ENCODE data around the gene CAPSL.

Gene CAPSL

DNA sequence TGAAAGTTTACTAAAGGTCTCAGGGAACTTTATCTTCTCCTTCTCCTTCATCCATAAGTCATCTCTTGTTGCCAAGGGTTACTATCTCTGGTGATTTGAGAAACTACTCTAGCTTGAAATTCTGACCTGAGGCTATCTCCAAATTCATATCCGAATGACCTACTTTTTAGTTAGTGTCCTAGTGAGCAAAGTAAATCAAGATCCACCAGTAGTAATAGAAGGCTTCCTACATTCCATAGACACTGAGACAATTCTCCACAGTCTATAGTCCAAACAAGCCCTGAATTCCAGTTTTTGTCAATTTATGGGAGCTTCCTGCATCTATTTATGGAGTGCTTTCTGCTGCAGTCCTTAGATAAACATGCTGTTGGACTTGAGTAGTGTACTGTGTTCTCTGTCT, 76.7 kb downstream of the CAPSL start:
- Histone ChIP-seq H3K27me3 (ENCODE audit: insufficient read depth, low read length) (no peaks in the 10 kb centered on the region), H3K9ac (ENCODE audit: low read length) (no peak overlapping the region), H3F3A (ENCODE audit: insufficient read depth, low read length) (no peaks in the 10 kb centered on the region), H2AFZ (ENCODE audit: low read length) (no peak overlapping the region), H3K4me3 (ENCODE audit: low read depth, low read length, poor library complexity, severe bottlenecking) (no peak overlapping the region), H3K27ac (ENCODE audit: low read depth, low read length, poor library complexity, severe bottlenecking) (no peak overlapping the region), H4K20me1 (ENCODE audit: insufficient read depth, low read length) (no peaks in the 10 kb centered on the region), H3K9me2 (ENCODE audit: low read depth, low read length) (no peaks in the 10 kb centered on the region), H3K9me3 (ENCODE audit: low read length) (no peaks in the 10 kb centered on the region), H3K79me2 (ENCODE audit: insufficient read depth, low read length) (peaks cover 80% of the 10 kb centered on the region), H3K36me3 (ENCODE audit: insufficient read depth, low read length) (peaks cover 88% of the 10 kb centered on the region), H3K4me2 (ENCODE audit: low read length) (no peak overlapping the region), H3K4me1 (ENCODE audit: insufficient read depth, low read length, severe bottlenecking) (peaks cover 61% of the 10 kb centered on the region)
- TF ChIP-seq, protein P1, sequence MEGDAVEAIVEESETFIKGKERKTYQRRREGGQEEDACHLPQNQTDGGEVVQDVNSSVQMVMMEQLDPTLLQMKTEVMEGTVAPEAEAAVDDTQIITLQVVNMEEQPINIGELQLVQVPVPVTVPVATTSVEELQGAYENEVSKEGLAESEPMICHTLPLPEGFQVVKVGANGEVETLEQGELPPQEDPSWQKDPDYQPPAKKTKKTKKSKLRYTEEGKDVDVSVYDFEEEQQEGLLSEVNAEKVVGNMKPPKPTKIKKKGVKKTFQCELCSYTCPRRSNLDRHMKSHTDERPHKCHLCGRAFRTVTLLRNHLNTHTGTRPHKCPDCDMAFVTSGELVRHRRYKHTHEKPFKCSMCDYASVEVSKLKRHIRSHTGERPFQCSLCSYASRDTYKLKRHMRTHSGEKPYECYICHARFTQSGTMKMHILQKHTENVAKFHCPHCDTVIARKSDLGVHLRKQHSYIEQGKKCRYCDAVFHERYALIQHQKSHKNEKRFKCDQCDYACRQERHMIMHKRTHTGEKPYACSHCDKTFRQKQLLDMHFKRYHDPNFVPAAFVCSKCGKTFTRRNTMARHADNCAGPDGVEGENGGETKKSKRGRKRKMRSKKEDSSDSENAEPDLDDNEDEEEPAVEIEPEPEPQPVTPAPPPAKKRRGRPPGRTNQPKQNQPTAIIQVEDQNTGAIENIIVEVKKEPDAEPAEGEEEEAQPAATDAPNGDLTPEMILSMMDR (IDR thresholded peaks at IDR 0.05; ENCODE audit: low read length), result no peak
- TF ChIP-seq EZH2 (IDR thresholded peaks at IDR 0.05; ENCODE audit: borderline replicate concordance, low read length), result no peak

DNA sequence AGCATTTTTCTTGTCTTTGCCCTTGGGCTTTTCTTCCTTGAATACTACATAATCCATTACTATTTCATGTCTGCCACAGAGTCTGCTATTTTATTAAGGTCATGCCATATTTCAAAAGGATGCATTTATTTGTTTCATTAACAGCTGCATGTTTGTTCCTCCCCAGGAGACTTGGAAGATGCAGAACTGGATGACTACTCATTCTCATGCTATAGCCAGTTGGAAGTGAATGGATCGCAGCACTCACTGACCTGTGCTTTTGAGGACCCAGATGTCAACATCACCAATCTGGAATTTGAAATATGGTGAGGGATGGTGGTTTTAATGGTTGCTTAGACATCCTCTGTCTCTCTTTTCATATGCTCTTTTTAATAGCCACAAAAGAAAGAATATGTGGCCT, 77.7 kb downstream of the CAPSL start:
- H4K20me1 ChIP-seq (ENCODE audit: insufficient read depth, low read length), result no peaks in the 10 kb centered on the region
- peak overlapping the region; percentile 83 for H3K4me2 ChIP-seq (ENCODE audit: low read length)
- no peaks in the 10 kb centered on the region for H3F3A ChIP-seq (ENCODE audit: insufficient read depth, low read length)
- peak overlapping the region; percentile 83 for H3K9ac ChIP-seq (ENCODE audit: low read length)
- H3K27me3 ChIP-seq (ENCODE audit: insufficient read depth, low read length), result no peaks in the 10 kb centered on the region
- H3K27ac ChIP-seq (ENCODE audit: low read depth, low read length, poor library complexity, severe bottlenecking), result peak overlapping the region; percentile 90
- no peak overlapping the region for H2AFZ ChIP-seq (ENCODE audit: low read length)
- H3K36me3 ChIP-seq (ENCODE audit: insufficient read depth, low read length), result peaks cover 79% of the 10 kb centered on the region
- TF ChIP-seq, protein P1 (IDR thresholded peaks at IDR 0.05; ENCODE audit: low read length), result no peak
- no peak for TF ChIP-seq EZH2 (IDR thresholded peaks at IDR 0.05; ENCODE audit: borderline replicate concordance, low read length)
- H3K79me2 ChIP-seq (ENCODE audit: insufficient read depth, low read length), result peaks cover 85% of the 10 kb centered on the region
- peak overlapping the region; percentile 78 for H3K4me3 ChIP-seq (ENCODE audit: low read depth, low read length, poor library complexity, severe bottlenecking)
- H3K4me1 ChIP-seq (ENCODE audit: insufficient read depth, low read length, severe bottlenecking), result peaks cover 66% of the 10 kb centered on the region
- no peaks in the 10 kb centered on the region for H3K9me3 ChIP-seq (ENCODE audit: low read length)
- no peaks in the 10 kb centered on the region for H3K9me2 ChIP-seq (ENCODE audit: low read depth, low read length)

DNA sequence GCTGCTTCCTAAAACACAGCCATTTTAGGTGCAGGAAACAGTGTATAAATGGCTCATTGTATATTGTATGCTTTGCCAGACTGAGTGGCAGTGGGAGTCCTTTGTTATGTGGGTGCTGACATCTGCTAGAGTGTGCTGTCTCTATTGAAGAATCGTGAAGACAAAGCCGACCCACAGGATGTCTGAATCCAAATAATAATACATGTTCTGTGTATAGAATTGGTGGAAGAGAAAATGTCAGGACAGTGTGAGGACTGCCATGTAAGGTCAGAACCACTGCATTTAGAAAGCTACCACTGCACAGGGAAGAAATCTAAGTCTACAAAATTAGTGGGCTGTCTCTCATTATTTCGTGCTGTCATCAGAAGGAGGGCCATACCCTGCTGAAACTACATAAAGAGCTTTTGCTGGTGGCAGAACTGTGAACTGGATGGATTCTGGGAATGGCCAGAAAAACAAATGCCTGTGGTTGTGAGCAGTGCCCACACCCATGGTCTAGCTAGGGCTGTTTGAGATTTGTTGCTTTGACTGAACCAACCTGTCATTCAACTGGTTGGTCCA, 79.2 kb downstream of the CAPSL start:
- Histone ChIP-seq H3K4me1 (ENCODE audit: insufficient read depth, low read length, severe bottlenecking) (peaks cover 81% of the 10 kb centered on the region), H3F3A (ENCODE audit: insufficient read depth, low read length) (no peaks in the 10 kb centered on the region), H3K36me3 (ENCODE audit: insufficient read depth, low read length) (peaks cover 65% of the 10 kb centered on the region), H3K4me3 (ENCODE audit: low read depth, low read length, poor library complexity, severe bottlenecking) (peak overlapping the region; percentile 78), H3K79me2 (ENCODE audit: insufficient read depth, low read length) (peaks cover 82% of the 10 kb centered on the region), H3K9ac (ENCODE audit: low read length) (peak overlapping the region; percentile 83), H3K27me3 (ENCODE audit: insufficient read depth, low read length) (no peaks in the 10 kb centered on the region), H2AFZ (ENCODE audit: low read length) (no peak overlapping the region), H3K27ac (ENCODE audit: low read depth, low read length, poor library complexity, severe bottlenecking) (peak overlapping the region; percentile 90), H3K4me2 (ENCODE audit: low read length) (peak overlapping the region; percentile 83), H3K9me2 (ENCODE audit: low read depth, low read length) (no peaks in the 10 kb centered on the region), H4K20me1 (ENCODE audit: insufficient read depth, low read length) (no peaks in the 10 kb centered on the region), H3K9me3 (ENCODE audit: low read length) (no peaks in the 10 kb centered on the region)
- no peak for TF ChIP-seq EZH2 (IDR thresholded peaks at IDR 0.05; ENCODE audit: borderline replicate concordance, low read length)
- TF ChIP-seq, protein P1 (IDR thresholded peaks at IDR 0.05; ENCODE audit: low read length), result no peak
